Measurements from ENCODE around the gene SEMA5B.

Gene SEMA5B

DNA sequence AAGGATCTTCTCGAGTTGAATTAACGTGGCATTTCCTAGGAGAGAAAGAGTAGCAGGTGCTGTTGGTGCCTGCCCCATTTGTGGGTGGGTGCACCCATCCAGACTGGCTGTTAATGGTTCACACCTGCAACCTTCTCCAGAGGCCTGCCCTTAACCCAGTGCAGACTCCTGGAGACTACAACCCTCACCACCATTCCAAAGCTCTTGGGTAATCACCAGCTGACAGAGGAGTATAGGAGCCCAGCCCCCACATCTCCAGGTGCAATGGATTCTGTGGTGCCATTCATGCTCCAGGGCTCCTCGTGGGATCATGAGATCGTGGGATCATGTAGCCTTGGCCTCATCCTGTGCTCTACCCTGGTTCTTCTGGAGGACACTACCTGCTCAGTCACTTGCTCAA lies 60.2 kb downstream of the SEMA5B start:
- DNase-seq: no peak

GRCh38 chr3:122966045-122966444 lies 61.5 kb downstream of the SEMA5B start:
- DNase-seq: no peak

GRCh38 chr3:122964811-122965210 lies 62.8 kb downstream of the SEMA5B start:
- DNase-seq: no peak

DNA sequence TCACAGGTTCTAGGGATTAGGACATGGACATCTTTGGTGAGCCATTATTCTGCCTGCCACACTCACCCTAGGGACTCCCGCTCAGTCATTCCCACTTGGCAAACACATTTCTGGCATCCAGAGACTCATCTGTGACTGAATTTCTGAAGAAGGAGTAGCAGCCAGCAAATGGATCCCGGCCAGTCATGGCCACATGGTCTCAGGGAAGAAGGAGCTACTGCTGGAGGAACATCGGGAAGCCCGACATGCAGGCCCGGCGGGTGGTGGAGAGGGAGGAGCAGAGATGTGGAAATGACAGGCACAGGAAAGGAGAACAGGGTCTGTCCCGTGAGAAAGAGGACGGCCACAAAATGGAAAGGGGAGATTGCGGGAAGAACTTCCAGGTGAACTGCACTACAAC lies 65.4 kb downstream of the SEMA5B start:
- DNase-seq: no peak

- DNase-seq: no peak
Measured at GRCh38 chr3:122961146-122961545, 66.4 kb downstream of the SEMA5B start.

- no peak for DNase-seq
Measured at GRCh38 chr3:122960652-122961051, 66.9 kb downstream of the SEMA5B start.

- no peak for DNase-seq
Measured at GRCh38 chr3:122959339-122959738, 68.2 kb downstream of the SEMA5B start.

DNA sequence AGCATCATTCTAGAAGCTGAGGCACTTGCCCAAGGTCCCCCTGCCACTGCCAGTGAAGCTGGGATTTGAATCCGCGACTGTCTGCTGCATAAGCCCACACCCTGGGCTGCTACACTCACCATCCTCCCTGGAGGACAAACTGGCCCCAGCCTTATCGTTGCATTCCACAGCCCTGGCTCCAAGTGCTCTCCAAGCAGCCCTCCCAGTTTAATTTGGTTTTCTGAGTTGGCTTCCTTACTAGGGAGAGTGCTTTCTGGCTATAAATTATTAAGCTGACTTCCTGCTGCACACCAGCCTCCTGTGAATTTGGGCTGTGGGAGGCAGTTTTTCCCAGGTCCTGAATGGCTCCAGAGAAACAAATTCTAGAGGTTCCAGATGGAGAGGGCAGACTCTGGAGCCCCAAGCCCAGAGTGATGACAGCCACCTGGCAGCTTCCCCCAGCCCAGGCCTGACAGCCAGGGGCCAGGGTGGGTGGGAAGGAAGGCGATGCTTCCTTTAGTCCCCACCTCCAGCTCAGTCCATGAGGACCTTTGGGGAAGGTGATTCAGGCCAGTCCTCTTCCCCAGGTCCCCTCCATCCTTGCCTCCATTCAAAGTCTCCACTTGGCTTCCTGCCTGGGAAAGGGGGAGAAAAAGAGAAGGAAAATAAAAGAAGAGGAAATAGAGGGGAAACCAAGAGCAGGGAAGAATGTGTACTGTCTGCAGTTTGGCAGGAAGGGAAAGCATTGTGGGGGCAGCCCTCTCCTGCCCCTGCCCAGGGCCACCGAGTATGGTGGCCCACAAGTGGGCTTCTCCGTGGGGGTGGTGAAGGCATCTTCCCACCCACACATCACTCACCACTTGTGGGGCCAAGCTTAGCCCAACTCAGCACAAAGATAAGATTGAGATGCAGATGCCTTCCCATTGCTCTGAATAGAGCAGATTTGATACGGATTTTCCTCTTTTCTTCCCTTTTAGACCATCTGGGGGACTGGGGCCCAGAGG lies 69.6 kb downstream of the SEMA5B start:
- DNase-seq: no peak

DNA sequence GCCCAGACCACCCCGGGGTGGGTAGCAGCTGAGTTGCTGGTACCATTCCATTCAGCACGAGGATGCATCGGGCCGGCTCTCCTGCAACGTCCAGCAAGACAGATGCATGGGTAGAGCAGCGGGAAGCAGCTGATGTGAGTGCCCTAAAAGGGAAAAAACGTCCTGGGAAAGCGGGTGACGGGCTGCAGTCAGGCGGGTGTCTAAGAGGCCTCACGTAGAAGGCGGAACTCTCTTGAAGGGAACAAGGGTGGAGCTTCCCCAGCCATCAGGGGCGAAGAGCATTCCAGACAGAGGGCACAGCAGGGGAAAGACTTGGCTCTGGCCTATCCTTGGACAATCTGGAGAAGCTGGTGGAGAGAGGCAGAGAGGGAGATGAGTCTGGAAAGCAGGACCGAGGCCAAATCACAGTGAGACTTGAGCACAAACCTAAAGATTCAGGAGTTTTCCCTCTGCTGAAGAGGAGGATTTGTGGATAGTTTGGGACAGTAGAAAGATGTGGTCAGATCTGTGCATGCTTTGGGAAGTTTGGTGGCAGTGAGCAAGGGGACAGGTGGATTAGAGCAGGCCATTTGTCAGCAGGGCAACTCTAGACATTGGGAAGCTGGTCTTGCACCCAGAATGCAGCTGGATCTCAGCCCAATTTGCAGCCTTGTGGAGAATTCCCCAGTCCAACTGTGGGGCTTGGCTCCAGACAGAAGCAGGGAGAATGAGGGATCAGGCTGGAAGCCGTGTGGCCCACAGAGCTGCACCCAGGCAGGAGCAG lies 70.7 kb downstream of the SEMA5B start:
- DNase-seq: no peak

GRCh38 chr3:122955916-122956692 lies 71.5 kb downstream of the SEMA5B start:
- DNase-seq: no peak

GRCh38 chr3:122952520-122952919 lies 75.0 kb downstream of the SEMA5B start:
- DNase-seq: no peak

- DNase-seq: peak; percentile 72
Measured at GRCh38 chr3:122948408-122948807, 79.2 kb downstream of the SEMA5B start.

GRCh38 chr3:122947738-122948137 lies 79.8 kb downstream of the SEMA5B start:
- no peak for DNase-seq

DNA sequence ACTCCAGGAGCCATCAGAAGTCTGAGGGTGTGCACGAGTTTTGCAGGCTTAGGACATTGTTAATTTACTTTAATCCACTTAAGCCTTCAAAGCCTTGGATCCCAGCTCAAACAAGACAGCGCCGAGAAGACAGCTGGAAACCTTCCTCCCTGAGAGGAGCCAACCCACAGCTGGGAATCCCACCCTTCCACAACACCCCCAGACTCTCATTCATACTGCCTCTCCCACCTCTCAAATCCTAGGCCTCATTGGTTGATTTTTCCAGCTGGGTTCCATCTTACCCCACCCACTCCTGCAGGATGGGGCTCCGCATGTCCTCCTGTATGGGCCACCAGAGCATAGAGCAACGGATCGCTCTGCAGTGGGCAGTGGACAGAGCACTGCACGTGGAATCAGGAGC lies 80.4 kb downstream of the SEMA5B start:
- DNase-seq: no peak

DNA sequence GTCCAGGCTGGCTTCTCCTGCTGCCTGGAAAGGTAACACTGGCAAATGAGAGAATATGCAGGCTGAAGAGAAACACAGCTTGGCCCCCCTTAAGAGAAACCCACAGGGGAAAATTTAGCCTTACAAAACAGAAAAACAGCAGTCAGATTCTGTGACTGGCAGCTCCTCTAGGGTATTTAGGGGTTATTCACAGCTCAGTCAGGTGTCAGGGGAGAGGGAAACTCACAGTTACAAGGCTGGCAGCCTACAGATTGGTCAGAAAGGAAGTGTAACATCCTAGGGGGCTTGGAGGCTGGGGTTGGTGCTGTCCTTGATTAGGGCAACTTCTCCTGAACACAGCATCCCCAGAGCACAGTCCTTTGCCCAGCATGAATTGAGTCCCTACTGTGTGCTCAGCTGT lies 81.4 kb downstream of the SEMA5B start:
- no peak for DNase-seq

GRCh38 chr3:122945230-122945629 lies 82.3 kb downstream of the SEMA5B start:
- no peak for DNase-seq

DNA sequence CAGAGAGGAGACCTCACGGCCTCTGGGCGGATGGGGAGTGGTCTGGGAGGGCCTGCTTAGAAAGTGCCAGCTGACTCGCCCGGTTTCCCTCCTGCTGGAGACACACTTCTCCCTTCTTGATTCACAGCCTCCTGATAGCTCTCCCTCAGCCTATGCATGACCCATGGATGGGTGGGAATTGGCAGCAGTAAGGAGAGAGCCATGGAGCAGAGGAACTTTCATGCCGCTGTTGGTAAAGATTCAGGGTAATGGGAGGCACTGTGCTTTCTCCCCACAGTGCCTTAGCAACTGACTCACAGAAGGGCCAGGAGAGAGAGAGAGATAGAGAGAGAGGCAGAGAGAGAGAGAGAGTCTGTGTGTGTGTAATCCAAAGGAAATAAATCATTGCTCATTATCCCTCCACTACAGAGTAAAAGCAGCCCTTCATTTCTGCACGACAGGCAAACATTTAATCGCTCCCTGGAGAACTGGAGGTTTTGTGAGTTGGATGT lies 82.8 kb downstream of the SEMA5B start:
- DNase-seq: no peak

- no peak for DNase-seq
Measured at GRCh38 chr3:122943828-122944190, 83.8 kb downstream of the SEMA5B start.

DNA sequence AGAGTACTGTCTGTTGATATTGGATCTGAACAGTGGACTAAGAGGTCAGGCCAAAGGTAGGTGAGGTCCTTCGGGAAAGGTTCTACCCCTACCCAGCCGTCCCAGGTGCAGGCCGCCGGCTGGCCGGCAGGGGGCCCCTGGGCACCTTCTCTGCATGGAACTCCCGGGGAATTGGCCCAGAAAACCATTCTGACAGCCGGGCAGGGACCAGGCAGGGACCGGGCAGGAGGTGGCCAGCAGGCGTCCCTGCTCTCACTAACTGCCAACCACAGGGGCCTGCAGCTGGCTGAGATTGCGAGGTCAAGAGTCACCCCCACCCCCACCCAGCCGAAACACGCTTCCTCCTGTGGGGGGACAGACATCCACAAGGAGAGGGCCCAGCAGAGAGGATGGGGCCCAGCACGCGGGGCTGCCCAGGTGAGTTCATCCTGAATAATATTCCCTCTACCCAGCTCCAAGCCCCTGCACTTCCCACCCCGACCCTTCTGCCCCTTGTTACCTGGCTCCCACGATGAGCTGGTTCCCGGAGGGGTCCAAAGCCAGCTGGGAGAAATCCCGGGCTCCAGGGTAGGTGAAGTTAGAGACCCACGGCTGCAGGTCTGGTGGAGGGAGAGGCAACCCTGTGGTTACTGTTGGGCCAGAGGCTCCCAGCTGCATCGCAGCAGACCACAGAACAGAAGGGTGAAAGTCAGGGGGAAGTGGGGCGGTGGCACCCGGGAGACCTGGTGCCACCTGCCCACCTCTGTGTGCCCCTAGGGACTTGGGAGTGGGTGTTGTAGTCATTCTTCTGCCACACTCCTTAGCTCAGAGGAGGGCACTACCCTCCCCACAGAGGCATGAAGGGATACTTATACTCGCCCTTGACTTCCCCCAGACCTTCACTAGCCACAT lies 84.4 kb downstream of the SEMA5B start:
- DNase-seq: peak; percentile 45

DNA sequence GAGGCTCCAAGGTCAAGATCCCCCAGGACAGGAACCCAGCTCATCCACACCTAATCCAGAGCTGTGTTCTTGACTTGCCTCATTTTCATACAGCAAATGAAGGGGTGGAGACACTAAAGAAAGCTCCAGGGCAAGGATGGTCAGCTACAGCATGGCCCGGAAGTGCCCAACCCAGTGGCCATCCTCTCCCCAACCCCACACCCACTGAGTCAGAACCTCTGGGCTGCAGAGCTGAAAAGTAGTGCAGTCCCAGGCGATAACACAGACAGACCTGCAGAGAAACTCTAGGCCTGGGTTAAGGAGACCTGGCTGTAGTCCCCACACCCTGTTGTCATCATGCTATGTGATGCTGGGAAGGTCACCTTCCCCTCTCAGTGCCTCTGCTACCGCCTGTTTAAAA lies 85.3 kb downstream of the SEMA5B start:
- no peak for DNase-seq

DNA sequence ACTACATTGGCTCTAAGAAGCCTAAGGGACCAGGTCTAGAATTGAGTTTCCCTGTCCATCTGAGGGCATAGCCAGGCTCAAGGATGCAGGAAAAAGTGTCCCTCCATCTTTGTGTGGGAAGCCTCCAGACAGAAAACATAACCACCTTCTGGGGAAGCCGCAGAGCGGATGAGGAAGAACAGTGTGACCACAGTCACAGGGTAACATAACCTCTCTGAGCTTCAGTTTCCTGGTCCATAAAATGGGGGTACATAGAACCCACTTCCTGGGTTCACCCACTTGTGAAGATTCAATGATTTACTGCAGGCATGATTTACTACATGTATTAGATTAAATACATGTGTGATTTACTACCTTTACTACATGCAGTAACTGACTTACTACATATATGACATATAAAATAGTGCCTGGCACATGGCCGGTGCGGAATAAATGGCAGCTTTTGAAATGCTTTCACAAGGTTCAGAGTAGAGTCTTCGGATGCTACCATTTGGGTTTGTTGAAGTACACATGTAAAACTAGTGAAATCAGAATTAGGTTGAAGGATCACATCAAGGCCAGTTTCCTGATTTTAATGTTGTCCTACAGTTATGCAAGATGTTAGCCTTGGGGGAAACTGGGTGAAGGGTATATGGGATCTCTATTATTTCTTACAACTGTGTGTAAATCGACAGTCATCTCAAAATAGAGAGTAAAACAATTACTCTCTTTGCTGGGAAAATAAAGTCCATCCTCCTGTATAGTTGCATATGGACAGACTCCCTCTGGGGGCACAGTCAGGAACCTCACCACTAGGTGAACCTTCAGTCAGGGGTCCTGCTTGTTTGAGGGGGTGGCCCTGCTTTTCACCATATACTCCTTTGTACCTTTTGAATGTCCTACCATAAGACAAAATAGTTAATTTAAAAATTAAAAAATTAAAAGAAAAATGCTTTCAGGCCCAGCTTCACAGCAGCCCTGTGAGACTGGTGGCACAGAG lies 86.0 kb downstream of the SEMA5B start:
- DNase-seq: no peak

Data from NCI-H1092 treated with DMSO at 0.1 percent for 48 hours (cell line).